OCI-LY1 (cell line): Measurements from ENCODE around the gene EXD3.

Experiments
- EZH2 ChIP-seq: fragments of 200-600 bp; sonication (generic), shearing (Covaris generic); IDR thresholded peaks from 2 replicates; pipeline ENCODE4 v1.8.0; 2017; ENCODE audit warnings: borderline replicate concordance, mixed run types, mild to moderate bottlenecking, antibody characterized with exemption, low read length, moderate library complexity, mixed read lengths
- TF ChIP-seq, protein P1 (sequence below): fragments of 200-600 bp; sonication (generic), shearing (Covaris generic); IDR thresholded peaks from 2 replicates; pipeline ENCODE4 v1.5.1; 2017; ENCODE audit warnings: mild to moderate bottlenecking, antibody characterized with exemption, low read length, moderate library complexity, mixed read lengths

DNA sequence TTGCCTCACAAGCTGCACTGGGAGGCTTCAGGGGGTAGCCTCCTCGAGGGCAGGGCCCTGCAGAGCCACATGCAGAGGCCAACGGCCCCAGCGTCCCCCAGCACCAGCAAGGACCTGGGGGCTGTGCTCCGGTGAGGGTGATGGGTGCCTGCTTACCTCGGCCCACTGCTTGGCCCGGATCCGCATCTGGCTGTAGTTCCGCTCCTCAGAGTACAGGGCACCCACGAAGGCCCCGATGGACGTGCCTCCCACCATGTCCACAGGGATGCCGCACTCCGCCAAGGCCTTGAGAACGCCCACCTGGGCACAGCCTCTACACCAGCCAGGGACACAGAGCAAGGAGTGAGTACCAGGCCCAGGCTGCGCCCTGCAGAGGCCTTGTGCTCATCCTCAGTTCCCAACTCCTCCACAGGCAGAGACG, 44.2 kb upstream of the EXD3 start:
- TF ChIP-seq, protein P1, sequence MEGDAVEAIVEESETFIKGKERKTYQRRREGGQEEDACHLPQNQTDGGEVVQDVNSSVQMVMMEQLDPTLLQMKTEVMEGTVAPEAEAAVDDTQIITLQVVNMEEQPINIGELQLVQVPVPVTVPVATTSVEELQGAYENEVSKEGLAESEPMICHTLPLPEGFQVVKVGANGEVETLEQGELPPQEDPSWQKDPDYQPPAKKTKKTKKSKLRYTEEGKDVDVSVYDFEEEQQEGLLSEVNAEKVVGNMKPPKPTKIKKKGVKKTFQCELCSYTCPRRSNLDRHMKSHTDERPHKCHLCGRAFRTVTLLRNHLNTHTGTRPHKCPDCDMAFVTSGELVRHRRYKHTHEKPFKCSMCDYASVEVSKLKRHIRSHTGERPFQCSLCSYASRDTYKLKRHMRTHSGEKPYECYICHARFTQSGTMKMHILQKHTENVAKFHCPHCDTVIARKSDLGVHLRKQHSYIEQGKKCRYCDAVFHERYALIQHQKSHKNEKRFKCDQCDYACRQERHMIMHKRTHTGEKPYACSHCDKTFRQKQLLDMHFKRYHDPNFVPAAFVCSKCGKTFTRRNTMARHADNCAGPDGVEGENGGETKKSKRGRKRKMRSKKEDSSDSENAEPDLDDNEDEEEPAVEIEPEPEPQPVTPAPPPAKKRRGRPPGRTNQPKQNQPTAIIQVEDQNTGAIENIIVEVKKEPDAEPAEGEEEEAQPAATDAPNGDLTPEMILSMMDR, result no peak
- TF ChIP-seq EZH2, result no peak
